Iris pigment epithelial cell (primary cell): Measurements from ENCODE around the gene CPTP.
"Not testable (repeated sequence)": the region's sequence is repeated elsewhere in the genome, so short reads cannot be mapped to it uniquely, and the experiment has no call there.

ENCODE experiments used
- DNase-seq: peaks from one replicate; pipeline ENCODE4 v3.0.0-alpha.2; 2011; ENCODE audit warnings: low read depth

CPTP gene

GRCh38 chr1:1365875-1366698 is 41.5 kb downstream of the CPTP start:
- DNase-seq = no peak

- DNase-seq = no peak
These were observed 42.1 kb downstream of the CPTP start for GRCh38 chr1:1366699-1367066.

- no peak for DNase-seq
These were observed 42.7 kb downstream of the CPTP start for GRCh38 chr1:1367315-1367714.

- DNase-seq = not testable (repeated sequence)
These were observed 45.5 kb downstream of the CPTP start for GRCh38 chr1:1370094-1370493.

GRCh38 chr1:1370771-1371300 is 46.2 kb downstream of the CPTP start:
- DNase-seq = no peak

- DNase-seq = no peak
These were observed 46.8 kb downstream of the CPTP start for GRCh38 chr1:1371364-1371745.

- no peak for DNase-seq
These were observed 47.4 kb downstream of the CPTP start for GRCh38 chr1:1371746-1372711.

GRCh38 chr1:1373051-1373814 is 48.6 kb downstream of the CPTP start:
- no peak for DNase-seq

GRCh38 chr1:1373815-1374588 is 49.4 kb downstream of the CPTP start:
- DNase-seq = peak; percentile 17

GRCh38 chr1:1374589-1374928 is 50.0 kb downstream of the CPTP start:
- DNase-seq = no peak

- DNase-seq = peak; percentile 100
These were observed 50.5 kb downstream of the CPTP start, which contains the start of gene AURKAIP1 for GRCh38 chr1:1374929-1375662. Gene AURKAIP1 (minus strand): TSS chr1:1375207. CDS start chr1:1374756, 451 bp downstream.

- DNase-seq = no peak
These were observed 52.1 kb downstream of the CPTP start for GRCh38 chr1:1376551-1377226.

- no peak for DNase-seq
These were observed 53.1 kb downstream of the CPTP start for GRCh38 chr1:1377540-1378205.
